ENCODE measurements around the gene FHL1.

Gene FHL1

DNA sequence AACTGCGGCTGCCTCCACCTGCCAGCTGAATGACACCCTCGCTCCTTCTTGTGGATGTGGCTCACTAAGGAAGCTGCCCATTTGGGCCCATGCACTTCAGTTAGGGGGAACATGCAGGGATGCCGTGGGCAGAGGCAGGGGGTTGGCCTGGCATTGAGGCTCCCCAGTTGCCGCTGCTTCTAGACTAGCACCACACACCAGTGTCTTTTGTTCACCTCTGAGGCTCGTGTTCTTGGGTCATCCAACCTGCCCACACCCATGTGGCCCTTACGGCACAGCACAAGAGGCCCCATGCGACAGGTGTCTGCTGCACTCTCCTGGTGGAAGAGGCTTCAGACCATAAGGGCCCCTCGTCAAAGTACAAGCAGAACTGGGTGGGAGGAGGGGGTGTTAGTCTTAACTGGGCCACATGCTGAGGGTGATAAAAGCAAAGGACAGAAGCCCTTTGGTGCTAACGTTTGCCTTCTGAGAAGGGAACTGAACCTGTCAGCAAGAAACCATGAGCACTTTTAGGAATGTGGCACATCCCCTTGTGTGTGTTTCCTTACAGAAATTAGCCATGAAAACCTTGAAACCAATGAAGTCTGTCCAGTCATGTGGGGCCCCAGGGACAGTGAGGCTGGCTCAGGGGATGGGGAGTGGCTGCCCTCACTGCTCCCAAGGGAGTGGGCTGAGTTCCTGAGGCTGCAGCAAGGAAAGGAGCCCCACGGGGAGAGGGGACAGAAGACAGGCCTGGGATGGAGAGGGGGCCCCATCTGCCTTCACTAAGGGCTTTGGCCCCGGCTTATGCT, 64.6 kb downstream of the FHL1 start:
- no peak for DNase-seq (ENCODE audit: low read depth, low spot score)
- H3K4me3 ChIP-seq (ENCODE audit: low read depth, low read length), result no peak overlapping the region
- in situ Hi-C loops (cut with HindIII; ENCODE audit: low sequenced_read_pairs), result no loop called here
- TF ChIP-seq, protein P1, sequence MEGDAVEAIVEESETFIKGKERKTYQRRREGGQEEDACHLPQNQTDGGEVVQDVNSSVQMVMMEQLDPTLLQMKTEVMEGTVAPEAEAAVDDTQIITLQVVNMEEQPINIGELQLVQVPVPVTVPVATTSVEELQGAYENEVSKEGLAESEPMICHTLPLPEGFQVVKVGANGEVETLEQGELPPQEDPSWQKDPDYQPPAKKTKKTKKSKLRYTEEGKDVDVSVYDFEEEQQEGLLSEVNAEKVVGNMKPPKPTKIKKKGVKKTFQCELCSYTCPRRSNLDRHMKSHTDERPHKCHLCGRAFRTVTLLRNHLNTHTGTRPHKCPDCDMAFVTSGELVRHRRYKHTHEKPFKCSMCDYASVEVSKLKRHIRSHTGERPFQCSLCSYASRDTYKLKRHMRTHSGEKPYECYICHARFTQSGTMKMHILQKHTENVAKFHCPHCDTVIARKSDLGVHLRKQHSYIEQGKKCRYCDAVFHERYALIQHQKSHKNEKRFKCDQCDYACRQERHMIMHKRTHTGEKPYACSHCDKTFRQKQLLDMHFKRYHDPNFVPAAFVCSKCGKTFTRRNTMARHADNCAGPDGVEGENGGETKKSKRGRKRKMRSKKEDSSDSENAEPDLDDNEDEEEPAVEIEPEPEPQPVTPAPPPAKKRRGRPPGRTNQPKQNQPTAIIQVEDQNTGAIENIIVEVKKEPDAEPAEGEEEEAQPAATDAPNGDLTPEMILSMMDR (IDR thresholded peaks at IDR 0.05; ENCODE audit: low read depth, low read length), result no peak

DNA sequence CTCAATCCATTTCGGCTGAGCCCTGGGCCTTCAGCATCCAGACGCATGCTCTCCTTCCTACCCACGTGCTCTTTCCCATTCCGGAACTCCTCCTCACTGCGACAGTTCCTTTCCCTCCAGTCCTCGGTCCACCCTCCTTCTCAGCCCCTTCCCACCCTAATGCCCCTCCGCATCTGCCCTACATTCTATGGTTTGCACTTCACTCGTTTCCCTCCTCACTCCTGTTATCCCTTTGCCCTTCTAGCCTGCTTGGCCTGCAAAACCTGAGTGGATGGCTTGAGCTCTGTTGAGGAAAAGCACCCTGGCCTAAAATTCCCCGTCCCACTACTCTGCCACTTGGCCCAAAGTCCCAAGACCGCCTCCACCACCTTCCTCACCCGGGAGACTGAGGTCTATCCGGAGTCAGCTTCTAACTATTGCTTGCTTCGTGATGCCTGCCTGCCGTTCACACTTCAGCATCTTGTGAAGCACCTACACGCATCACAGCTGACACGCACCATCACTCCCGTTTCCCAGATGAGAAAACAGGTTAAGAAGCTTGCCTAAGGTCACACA, 65.3 kb downstream of the FHL1 start:
- TF ChIP-seq, protein P1 (IDR thresholded peaks at IDR 0.05; ENCODE audit: low read depth, low read length), result no peak
- H3K4me3 ChIP-seq (ENCODE audit: low read depth, low read length), result no peak overlapping the region
- in situ Hi-C loops (cut with HindIII; ENCODE audit: low sequenced_read_pairs), result no loop called here
- DNase-seq (ENCODE audit: low read depth, low spot score), result no peak

DNA sequence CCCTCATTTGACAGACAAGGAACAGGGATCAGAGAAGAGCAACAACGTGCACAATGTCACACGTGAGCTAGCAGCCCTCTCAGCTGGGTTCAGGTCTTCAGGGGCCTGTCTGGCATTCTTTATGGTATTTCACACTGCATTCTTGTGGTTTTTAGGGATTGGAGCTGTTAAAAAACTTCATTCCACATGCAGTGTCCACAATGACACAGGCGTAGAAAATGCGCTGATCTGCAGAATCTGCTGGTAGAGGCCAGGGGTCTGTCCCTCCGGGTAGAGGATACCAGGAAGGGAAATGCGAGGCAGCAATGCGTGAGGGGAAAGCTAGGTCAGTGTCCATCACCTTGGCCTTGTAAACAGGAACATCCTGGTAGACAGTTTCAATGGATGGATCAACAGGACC, 67.2 kb downstream of the FHL1 start:
- no peak overlapping the region for H3K4me3 ChIP-seq (ENCODE audit: low read depth, low read length)
- TF ChIP-seq, protein P1 (IDR thresholded peaks at IDR 0.05; ENCODE audit: low read depth, low read length), result no peak
- DNase-seq (ENCODE audit: low read depth, low spot score), result peak; percentile 81
- in situ Hi-C loops (cut with HindIII; ENCODE audit: low sequenced_read_pairs), result no loop called here

DNA sequence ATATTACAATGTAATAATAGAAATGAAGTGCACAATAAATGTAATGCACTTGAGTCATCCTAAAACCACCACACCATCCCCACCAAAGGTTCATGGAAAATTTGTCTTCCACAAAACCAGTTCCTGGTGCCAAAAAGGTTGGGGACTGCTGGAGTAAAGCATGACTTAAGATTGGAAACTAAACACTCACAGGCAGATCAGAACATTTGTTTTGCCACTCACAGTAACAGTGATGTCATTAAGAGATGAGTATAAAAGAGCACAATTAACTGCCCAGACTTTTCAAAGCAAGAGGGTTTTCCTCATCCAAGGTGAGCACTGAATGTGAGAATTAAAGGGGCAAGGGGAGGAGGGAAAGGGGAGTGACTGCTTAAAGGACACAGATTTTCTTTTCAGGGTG, 68.2 kb downstream of the FHL1 start:
- peak; percentile 32 for DNase-seq (ENCODE audit: low read depth, low spot score)
- in situ Hi-C loops (cut with HindIII; ENCODE audit: low sequenced_read_pairs), result no loop called here
- no peak overlapping the region for H3K4me3 ChIP-seq (ENCODE audit: low read depth, low read length)
- TF ChIP-seq, protein P1 (IDR thresholded peaks at IDR 0.05; ENCODE audit: low read depth, low read length), result no peak

DNA sequence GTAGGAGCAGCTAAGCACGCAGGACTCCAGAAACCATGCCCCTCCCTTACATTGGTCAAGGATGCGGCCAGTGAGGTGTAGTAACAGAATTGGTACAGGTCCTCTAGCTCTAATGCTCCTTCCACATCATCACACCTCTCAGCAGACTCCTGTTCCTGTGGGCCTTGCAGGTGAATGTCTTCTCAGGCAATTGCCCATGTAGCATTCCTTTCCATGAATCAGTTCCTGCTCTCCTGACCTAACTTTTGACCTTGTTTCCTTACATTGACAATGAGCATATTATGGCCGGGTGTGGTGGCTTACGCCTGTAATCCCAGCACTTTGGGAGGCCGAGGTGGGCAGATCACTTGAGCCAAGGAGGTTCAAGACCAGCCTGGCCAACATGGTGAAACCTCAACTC, 72.6 kb downstream of the FHL1 start:
- DNase-seq (ENCODE audit: low read depth, low spot score), result no peak
- TF ChIP-seq, protein P1 (IDR thresholded peaks at IDR 0.05; ENCODE audit: low read depth, low read length), result no peak
- no peak overlapping the region for H3K4me3 ChIP-seq (ENCODE audit: low read depth, low read length)
- in situ Hi-C loops (cut with HindIII; ENCODE audit: low sequenced_read_pairs), result no loop called here

DNA sequence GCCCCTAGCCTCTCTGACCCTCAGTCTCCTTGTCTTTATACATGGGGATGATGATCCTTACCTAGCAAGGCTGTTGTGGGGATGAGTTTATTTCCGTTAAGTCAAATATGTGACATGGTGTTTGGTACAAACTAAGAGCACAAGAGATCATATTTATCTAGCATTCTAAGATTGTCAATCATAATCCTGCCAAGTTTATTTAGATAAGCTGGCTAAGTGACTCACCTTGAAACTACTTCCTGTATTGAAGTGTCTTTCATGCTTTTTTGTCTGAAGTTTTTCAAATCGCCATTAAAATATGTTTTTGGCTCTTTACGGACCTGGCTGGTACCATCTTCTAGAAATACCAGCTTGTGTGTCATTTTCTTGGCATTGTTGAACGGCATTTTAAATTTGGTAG, 73.2 kb downstream of the FHL1 start:
- no peak for DNase-seq (ENCODE audit: low read depth, low spot score)
- no peak overlapping the region for H3K4me3 ChIP-seq (ENCODE audit: low read depth, low read length)
- TF ChIP-seq, protein P1 (IDR thresholded peaks at IDR 0.05; ENCODE audit: low read depth, low read length), result no peak
- in situ Hi-C loops (cut with HindIII; ENCODE audit: low sequenced_read_pairs), result no loop called here
